ENCODE data around the gene USP15.
"Not testable (repeated sequence)": the region's sequence is repeated elsewhere in the genome, so short reads cannot be mapped to it uniquely, and the experiment has no call there.

USP15 gene

GRCh38 chr12:62343304-62344120 lies 83.3 kb downstream of the USP15 start:
- H4K20me1 ChIP-seq (ENCODE audit: insufficient read depth, low read length) = not testable (repeated sequence)

GRCh38 chr12:62344731-62345556 lies 84.7 kb downstream of the USP15 start:
- not testable (repeated sequence) for H3K27me3 ChIP-seq (ENCODE audit: low read depth, low read length); H3K36me3 ChIP-seq (replicated peaks; ENCODE audit: low read depth, low read length); H4K20me1 ChIP-seq (ENCODE audit: insufficient read depth, low read length); H2AFZ ChIP-seq (ENCODE audit: low read depth, low read length); H3K4me3 ChIP-seq (ENCODE audit: low read length); H3K9me3 ChIP-seq (ENCODE audit: insufficient read depth, low read length); H3K27ac ChIP-seq (ENCODE audit: low read length); H3K4me1 ChIP-seq (ENCODE audit: low read length); H3K9ac ChIP-seq (ENCODE audit: low read length); H3K4me2 ChIP-seq (ENCODE audit: low read length); H3K79me2 ChIP-seq (ENCODE audit: low read length)

More at GRCh38 chr12:62343304-62344120, 83.3 kb downstream of the USP15 start:
- not testable (repeated sequence) for H3K27ac ChIP-seq (ENCODE audit: low read length); H3K27me3 ChIP-seq (ENCODE audit: low read depth, low read length); H3K9ac ChIP-seq (ENCODE audit: low read length); H3K4me2 ChIP-seq (ENCODE audit: low read length); H3K4me3 ChIP-seq (ENCODE audit: low read length); H3K9me3 ChIP-seq (ENCODE audit: insufficient read depth, low read length); H3K4me1 ChIP-seq (ENCODE audit: low read length); H3K79me2 ChIP-seq (ENCODE audit: low read length); H3K36me3 ChIP-seq (replicated peaks; ENCODE audit: low read depth, low read length); H2AFZ ChIP-seq (ENCODE audit: low read depth, low read length)

GRCh38 chr12:62345667-62346066 lies 85.5 kb downstream of the USP15 start:
- Histone ChIP-seq H2AFZ (ENCODE audit: low read depth, low read length) (no peak overlapping the region), H3K27me3 (ENCODE audit: low read depth, low read length) (no peaks in the 10 kb centered on the region), H3K36me3 (replicated peaks; ENCODE audit: low read depth, low read length) (no peaks in the 10 kb centered on the region), H3K9ac (ENCODE audit: low read length) (no peak overlapping the region), H3K4me3 (ENCODE audit: low read length) (no peak overlapping the region), H4K20me1 (ENCODE audit: insufficient read depth, low read length) (no peaks in the 10 kb centered on the region), H3K4me1 (ENCODE audit: low read length) (peaks cover 3% of the 10 kb centered on the region), H3K79me2 (ENCODE audit: low read length) (peaks cover under 1% of the 10 kb centered on the region; the same call in 1 of the 2 replicates), H3K4me2 (ENCODE audit: low read length) (no peak overlapping the region), H3K27ac (ENCODE audit: low read length) (no peak overlapping the region), H3K9me3 (ENCODE audit: insufficient read depth, low read length) (no peaks in the 10 kb centered on the region)
- TF ChIP-seq CTCF (IDR thresholded peaks at IDR 0.05; ENCODE audit: low read depth, low read length) = no peak
- TF ChIP-seq EZH2phosphoT487 (IDR thresholded peaks at IDR 0.05; ENCODE audit: low read depth) = no peak

GRCh38 chr12:62346817-62347216 lies 86.6 kb downstream of the USP15 start:
- H2AFZ ChIP-seq (ENCODE audit: low read depth, low read length) = no peak overlapping the region
- H3K27ac ChIP-seq (ENCODE audit: low read length) = no peak overlapping the region
- H3K4me2 ChIP-seq (ENCODE audit: low read length) = no peak overlapping the region
- H3K9ac ChIP-seq (ENCODE audit: low read length) = no peak overlapping the region
- no peaks in the 10 kb centered on the region for H4K20me1 ChIP-seq (ENCODE audit: insufficient read depth, low read length)
- TF ChIP-seq CTCF (IDR thresholded peaks at IDR 0.05; ENCODE audit: low read depth, low read length) (no peak), EZH2phosphoT487 (IDR thresholded peaks at IDR 0.05; ENCODE audit: low read depth) (no peak)
- H3K4me3 ChIP-seq (ENCODE audit: low read length) = no peak overlapping the region
- no peaks in the 10 kb centered on the region for H3K36me3 ChIP-seq (replicated peaks; ENCODE audit: low read depth, low read length)
- H3K4me1 ChIP-seq (ENCODE audit: low read length) = peaks cover 8% of the 10 kb centered on the region
- H3K27me3 ChIP-seq (ENCODE audit: low read depth, low read length) = no peaks in the 10 kb centered on the region
- H3K9me3 ChIP-seq (ENCODE audit: insufficient read depth, low read length) = no peaks in the 10 kb centered on the region
- no peaks in the 10 kb centered on the region for H3K79me2 ChIP-seq (ENCODE audit: low read length)

Measured in OCI-LY3 (cell line).